GM19043 (cell line): ENCODE data around the gene IKZF2.
A peak's percentile ranks its signal among the peaks of the same experiment; 100 is the strongest.

Source experiments
- ATAC-seq: cut with Tn5 transposase; IDR thresholded peaks from one replicate; pipeline ENCODE4 v1.9.1; 2021; ENCODE audit warnings: low read depth; ENCODE audit not compliant: unreplicated experiment

The IKZF2 gene

GRCh38 chr2:213104092-213104902 lies 47.1 kb downstream of the IKZF2 start:
- ATAC-seq = no peak

GRCh38 chr2:213101692-213102460 lies 49.5 kb downstream of the IKZF2 start:
- no peak for ATAC-seq

GRCh38 chr2:213101109-213101508 lies 50.3 kb downstream of the IKZF2 start:
- ATAC-seq = no peak

- no peak for ATAC-seq
Observed at GRCh38 chr2:213098612-213099011, 52.8 kb downstream of the IKZF2 start.

GRCh38 chr2:213091765-213092164 lies 59.6 kb downstream of the IKZF2 start:
- ATAC-seq = no peak

- no peak for ATAC-seq
Observed at GRCh38 chr2:213090772-213091171, 60.6 kb downstream of the IKZF2 start.

- ATAC-seq = no peak
Observed at GRCh38 chr2:213089438-213089837, 62.0 kb downstream of the IKZF2 start.

- no peak for ATAC-seq
Observed at GRCh38 chr2:213087040-213087439, 64.4 kb downstream of the IKZF2 start.

GRCh38 chr2:213086571-213086970 lies 64.8 kb downstream of the IKZF2 start:
- no peak for ATAC-seq

GRCh38 chr2:213086050-213086449 lies 65.4 kb downstream of the IKZF2 start:
- ATAC-seq = no peak

GRCh38 chr2:213085538-213085937 lies 65.9 kb downstream of the IKZF2 start:
- no peak for ATAC-seq

- no peak for ATAC-seq
Observed at GRCh38 chr2:213084261-213084660, 67.2 kb downstream of the IKZF2 start.

GRCh38 chr2:213080969-213081617 lies 70.3 kb downstream of the IKZF2 start:
- ATAC-seq = no peak

GRCh38 chr2:213079756-213080155 lies 71.7 kb downstream of the IKZF2 start:
- ATAC-seq = no peak

GRCh38 chr2:213078686-213079085 lies 72.7 kb downstream of the IKZF2 start:
- no peak for ATAC-seq

GRCh38 chr2:213069531-213069930 lies 81.9 kb downstream of the IKZF2 start:
- ATAC-seq = no peak

- no peak for ATAC-seq
Observed at GRCh38 chr2:213068676-213069359, 82.6 kb downstream of the IKZF2 start.

- no peak for ATAC-seq
Observed at GRCh38 chr2:213067888-213068287, 83.5 kb downstream of the IKZF2 start.

- ATAC-seq = peak; percentile 26
Observed at GRCh38 chr2:213066443-213066743, 85.0 kb downstream of the IKZF2 start.

- peak; percentile 56 for ATAC-seq
Observed at GRCh38 chr2:213065583-213066442, 85.6 kb downstream of the IKZF2 start.
